ENCODE results near the gene FGFRL1.

Gene FGFRL1

GRCh38 chr4:1055721-1056590, 44.5 kb downstream of the FGFRL1 start:
- no peak for DNase-seq

DNA sequence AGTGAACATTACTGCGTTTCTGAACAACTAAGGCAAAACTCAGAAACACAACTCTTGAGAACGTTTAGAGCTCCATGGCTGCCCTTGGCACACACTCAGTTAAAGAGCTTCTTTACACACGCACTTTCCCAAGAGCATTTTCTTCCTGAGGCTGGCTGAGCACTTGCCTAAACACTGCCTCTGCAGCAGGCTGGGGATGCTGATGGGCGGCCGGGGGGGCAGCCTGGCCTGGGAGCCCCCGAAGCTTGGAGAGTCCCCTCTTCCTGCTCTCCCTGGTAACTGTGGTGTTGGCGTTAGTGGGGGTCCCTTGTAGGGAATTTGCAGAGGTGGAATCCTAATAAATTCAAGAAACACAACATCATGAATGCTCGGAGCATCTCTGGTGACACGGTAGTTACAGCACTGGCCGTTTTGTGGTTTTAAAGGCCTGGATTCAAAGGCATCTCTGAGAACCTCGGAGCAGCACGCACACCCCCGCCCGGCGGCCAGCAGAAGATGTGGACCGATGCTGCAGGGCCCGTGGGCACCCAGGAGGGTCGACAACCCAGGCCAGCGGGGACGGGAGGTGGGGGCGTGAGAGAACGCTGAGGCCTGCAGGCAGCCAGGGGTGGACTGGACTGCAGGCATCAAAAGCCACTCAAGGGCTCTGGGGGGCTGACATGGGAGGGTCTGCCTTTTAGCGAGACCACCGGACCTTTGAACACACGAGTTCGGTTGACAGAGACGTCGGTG, 45.4 kb downstream of the FGFRL1 start:
- no peak for DNase-seq

DNA sequence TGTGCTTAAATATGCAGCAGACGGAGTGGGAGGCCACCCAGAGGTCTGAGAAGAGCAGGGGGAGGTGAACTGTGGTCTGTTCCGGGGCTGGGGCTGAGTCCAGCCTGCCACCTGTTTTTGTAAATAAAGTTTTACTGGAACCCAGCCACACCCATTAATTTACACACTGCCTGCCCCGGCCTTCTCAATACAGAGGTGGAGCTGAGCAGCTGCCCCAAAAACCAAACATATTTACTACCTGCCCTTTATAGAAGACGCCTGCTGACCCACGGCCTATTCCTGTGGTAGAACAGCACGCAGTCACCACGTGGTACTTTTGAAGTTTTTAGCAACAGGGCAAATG, 45.9 kb downstream of the FGFRL1 start:
- no peak for DNase-seq

DNA sequence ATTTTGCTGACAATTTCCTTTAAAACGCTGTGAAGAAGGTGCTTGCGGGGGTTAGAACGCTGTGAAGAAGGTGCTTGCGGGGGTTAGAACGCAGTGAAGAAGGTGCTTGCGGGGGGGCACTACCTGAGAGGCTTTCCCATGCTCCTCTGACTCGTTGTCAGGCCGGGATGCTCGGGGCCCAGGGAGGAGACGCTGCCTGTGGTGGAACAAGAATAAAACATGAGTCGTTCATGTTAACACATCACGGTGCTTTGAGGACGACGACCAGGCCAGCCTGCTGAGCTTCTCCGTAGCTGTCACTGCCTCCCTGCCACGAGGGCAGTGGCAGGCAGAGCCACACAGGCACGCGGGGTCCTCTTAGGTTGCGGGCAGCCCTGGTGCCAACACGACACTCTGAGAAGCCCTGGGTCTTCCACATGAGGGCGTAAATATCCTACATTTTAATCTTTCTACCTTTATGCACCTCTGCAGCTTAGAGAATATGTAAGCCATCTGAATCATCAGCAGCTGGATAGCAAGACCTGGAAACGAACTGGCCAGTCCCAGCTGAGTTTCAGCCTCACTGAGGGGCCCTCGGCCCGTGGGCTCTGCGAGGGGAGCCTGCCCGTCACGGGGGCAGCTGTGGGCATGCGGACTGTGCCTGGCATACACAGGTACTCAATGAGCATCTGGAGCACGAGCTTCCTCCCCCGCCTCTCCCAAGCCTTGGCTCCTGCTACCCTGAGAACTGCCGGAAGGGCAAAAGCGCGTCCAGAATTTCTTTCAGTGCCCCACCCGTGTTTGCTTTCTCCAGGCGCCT, 47.0 kb downstream of the FGFRL1 start:
- no peak for DNase-seq

- no peak for DNase-seq
Observed at GRCh38 chr4:1058997-1059665, 47.7 kb downstream of the FGFRL1 start.

- no peak for DNase-seq
Observed at GRCh38 chr4:1060121-1060520, 48.7 kb downstream of the FGFRL1 start.

DNA sequence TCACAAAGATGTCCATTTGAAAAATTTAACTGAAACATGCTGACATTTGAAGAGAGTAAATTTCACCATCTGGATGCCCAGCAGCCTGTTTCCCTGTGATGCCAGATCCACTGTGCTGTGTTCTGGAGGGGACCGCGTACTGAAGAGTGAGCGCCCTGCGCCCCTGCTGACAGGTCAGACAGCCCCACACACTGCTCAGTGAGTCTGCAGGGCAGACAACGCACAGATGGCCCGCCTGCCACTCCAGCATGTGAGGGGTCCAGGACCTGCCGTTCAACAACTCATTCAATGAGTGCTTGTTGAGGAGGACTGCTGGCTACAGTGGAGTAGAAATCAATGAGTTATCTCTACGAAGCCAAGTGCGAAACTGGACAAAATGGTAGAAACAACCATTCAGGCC, 49.2 kb downstream of the FGFRL1 start:
- DNase-seq: no peak

GRCh38 chr4:1061056-1061700, 49.8 kb downstream of the FGFRL1 start:
- no peak for DNase-seq

GRCh38 chr4:1061760-1062159, 50.3 kb downstream of the FGFRL1 start:
- DNase-seq: no peak

DNA sequence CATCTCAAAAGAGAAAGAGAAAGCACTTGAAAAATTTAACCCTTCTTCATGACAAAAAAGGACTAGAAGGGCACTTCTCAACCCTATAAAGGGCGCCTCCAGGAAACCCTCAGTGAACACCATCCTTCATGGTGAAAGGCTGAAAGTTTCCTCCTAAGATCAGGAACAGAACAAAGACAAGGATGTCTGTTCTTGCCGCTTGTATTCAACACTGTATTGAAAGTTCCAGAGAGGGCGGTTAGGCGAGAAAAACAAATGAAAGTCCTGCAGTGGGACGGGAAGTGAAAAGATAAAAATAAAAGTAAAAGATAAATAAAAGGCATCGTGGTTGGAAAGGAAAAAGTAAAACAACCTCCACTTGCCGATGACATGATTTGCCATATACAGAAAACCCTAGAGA, 51.0 kb downstream of the FGFRL1 start:
- DNase-seq: no peak

DNA sequence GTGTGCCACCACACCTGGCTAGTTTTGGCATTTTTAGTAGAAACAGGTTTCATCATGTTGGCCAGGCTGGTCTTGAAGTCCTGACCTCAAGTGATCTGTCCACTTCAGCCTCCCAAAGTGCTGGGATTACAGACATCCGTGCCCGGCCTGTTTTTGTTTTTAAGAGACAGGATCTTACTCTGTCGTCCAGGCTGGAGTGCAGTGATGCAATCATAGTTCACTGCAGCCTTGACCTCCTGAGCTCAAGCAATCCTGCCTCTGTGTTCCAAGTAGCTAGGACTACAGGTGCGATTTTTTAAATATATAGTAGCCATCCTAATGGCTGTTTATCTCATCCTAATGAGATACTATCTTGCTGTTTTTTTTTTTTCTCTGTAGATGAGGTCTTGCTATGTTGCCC, 54.3 kb downstream of the FGFRL1 start:
- no peak for DNase-seq

GRCh38 chr4:1069394-1069793, 58.0 kb downstream of the FGFRL1 start:
- no peak for DNase-seq

DNA sequence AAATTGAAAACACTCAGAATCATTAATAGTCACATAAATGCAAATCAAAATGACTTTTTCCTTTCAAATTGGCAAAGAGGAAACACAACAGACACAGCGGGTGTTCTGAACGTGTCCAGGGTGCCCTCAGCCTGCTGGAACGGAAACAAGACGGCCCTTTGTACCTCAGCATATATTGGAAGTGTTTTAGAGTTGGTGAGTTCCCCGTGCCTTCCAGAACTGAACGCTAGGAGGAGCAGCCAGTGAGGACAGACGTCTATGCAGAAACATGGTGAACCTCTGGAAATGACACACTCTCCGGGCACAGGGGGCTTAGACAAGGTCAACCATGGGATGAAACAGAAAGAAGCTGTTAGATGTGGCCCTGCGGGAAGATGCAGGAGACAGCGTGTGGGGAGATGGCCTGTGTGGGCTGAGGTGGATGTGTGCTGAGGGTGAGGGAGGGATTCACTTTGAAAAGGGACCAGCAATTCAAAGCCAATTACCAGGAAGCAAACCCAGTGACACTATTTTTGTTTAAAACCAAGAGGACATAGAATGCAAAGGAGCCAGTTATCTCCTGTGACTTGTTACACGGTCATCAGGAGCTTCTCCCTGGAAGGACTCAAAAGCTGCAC, 61.5 kb downstream of the FGFRL1 start:
- no peak for DNase-seq

- no peak for DNase-seq
Observed at GRCh38 chr4:1074077-1074476, 62.7 kb downstream of the FGFRL1 start.

DNA sequence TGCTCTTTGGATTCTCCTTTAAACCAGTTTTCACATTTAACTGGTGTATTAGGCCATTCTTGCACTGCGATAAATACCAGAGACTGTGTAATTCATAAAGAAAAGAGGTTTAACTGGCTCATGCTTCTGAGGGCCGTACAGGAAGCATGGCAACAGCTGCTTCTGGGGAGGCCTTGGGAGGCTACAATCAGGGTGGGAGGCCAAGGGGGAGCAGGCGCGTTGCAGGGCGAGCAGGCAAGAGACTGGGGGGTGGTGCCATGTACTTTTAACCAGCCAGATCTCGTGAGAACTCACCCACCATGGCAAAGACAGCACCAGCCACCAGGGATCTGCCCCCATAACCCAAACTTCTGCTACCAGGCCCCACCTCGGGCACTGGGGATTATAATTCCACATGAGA, 63.8 kb downstream of the FGFRL1 start:
- no peak for DNase-seq

DNA sequence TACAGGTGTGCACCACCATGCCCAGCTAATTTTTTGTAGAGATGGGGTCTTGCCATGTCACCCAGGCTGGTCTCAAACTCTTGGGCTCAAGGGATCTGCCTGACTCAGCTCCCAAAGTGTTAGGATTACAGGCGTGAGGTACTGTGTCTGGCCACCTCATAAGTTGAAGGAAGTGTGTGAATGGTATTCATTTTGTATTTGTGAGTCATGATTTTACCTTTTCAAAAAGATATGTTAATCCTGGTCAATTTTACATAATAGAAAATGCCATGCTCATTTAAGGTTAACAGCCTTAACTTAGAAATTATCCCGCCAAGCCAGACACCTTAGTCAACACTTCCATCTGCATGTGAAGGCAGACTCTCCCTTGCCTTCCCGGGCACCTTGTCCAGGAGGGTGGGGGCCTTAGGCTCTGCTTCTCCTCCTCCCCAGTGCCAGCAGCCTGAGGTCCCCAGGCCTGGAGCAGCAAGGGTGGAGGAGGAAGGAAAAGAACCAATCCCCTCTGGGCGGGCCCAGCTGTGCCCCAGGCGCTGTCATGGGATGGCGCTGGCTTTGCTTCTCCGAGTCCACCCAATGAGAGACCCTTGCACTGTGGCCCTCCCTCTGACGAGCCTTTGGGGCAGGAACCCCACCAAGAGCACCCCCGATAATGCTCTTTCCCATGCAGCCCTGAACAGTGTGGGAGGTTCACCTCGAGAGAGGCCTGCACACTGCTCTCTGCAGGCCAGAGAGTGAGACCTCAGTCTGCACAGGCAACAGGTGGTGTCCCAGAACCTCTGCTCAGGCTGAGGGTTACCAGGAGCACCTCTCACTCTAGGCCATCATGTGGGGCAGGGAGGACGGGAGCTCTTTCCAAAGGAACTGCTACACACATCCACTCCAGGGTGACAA, 64.6 kb downstream of the FGFRL1 start:
- DNase-seq: no peak
